ENCODE results near the gene NINJ2.
A peak's percentile ranks its signal among the peaks of the same experiment; 100 is the strongest.

NINJ2 gene

GRCh38 chr12:565589-566105 lies 97.6 kb downstream of the NINJ2 start:
- no peak for DNase-seq

- DNase-seq = no peak
Measured at GRCh38 chr12:565161-565560, 98.1 kb downstream of the NINJ2 start.

DNA sequence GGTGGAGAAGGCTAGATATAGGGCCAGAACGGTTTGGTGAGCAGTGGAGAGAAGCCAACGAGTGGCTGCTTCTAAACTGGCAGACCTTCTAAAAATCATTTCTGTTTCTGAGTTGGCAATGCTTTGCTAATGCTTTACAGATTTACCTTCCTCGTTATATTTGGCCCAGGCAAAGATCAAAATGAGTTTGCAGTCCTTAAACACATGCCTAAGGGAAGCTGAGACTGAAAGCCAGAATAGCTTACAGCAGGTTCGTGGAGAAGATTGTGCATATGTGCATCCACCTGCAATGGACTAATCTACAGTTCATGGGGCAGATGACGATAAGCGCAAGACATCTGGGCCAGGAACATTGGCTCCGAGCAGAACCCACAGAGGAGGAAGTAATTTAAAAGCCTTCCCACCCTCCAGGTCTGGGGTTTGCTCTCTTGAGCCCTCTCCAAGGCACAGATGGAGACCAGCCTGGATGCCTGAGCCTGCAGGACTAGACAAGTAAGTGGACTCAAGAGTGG lies 99.4 kb downstream of the NINJ2 start:
- no peak for DNase-seq

- DNase-seq = no peak
Measured at GRCh38 chr12:563250-563781, 99.9 kb downstream of the NINJ2 start.

GRCh38 chr12:562634-563033 lies 100.6 kb downstream of the NINJ2 start:
- DNase-seq = no peak

DNA sequence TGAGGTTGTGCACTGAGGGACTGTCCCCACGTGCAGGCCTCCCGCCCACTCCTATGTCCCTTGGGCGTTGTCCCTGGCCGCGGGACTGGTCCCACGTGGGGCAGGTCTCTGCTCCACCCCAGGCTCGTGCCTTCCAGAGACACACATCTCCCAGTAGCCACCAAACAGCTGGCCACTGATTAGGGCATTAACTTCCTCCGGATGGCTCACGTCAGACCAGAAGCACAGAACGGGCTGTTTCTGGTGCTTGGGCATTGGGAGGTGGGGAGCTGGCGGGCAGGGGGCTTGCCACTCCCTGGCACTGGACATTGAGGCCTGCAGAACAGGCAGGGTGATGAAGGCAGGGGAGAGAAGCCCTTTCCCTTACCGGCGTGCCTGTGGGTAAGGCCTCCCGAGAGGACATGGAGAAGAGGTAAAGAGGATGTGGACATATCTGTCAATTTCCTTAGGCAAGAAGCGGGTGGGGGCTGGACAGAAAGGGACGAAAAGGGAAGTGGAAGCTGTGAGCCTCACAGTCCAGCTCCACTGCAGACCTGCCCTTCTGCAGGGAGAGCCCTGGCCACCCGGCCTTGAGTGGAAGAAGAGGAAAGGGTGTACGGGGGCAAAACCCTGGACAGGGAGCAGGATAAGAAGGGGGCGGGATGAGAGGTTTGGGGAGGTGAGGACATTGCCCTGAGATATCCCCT lies 101.2 kb downstream of the NINJ2 start:
- DNase-seq = no peak

- DNase-seq = no peak
Measured at GRCh38 chr12:561391-561705, 101.9 kb downstream of the NINJ2 start.

GRCh38 chr12:560691-561390 lies 102.4 kb downstream of the NINJ2 start:
- DNase-seq = peak; percentile 19

DNA sequence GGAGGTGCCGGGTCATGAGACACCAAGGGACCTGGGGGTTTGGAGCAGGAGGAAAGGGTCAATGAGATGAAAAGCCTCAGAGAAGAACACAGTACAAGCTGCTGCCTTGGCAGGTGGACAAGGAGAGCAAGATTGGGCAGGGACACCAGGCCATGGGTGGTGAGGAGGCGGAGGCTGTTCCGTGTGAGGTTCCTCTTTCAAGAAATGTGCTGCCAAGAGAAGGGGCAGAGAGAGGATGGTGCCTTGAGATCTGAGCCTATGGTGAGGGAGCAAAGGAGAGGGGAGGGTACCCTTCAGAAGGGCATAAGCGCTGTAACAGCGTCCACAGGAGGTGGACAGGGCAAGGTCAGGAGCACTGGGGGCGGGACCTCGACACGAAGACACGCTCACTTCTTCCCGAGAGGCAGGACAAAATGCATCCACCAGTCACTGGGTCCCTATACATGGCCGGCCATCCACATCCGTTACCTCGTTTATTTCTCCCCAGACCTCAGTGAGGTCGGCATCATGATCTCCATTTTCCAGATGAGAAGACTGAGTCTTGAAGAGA lies 103.3 kb downstream of the NINJ2 start:
- no peak for DNase-seq

DNA sequence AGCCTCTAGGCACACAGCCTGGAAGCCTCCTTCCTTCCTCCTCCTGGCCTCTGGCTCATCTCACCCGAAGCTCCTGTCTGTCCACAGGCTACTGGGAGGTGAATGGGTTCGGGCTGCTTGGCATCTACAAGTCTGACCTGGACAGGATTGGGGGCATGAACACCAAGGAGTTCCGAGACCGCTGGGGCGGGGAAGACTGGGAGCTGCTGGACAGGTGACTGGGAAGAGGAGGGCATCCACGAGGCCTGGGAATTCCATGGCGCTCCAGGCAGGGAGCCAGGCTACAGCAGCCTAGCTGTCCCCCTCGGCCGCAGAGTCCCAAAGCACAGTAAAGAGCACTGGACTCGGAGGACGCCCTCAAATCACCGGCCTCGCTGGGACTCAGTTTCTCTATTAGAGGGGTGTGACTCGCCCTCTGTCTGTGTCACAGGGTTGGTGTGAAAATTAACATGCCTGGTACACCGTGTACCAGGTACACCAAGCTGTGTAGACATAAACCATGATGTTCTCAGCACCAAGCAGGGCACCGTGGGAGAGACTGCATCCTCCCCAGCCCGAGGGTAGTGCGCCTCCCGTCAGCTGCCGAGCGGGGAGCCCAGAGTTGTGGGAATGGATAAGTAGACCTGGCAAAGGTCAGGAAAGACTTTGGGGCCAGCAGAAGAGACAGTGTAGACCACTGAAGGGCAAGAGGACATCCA lies 103.9 kb downstream of the NINJ2 start:
- DNase-seq = no peak

DNA sequence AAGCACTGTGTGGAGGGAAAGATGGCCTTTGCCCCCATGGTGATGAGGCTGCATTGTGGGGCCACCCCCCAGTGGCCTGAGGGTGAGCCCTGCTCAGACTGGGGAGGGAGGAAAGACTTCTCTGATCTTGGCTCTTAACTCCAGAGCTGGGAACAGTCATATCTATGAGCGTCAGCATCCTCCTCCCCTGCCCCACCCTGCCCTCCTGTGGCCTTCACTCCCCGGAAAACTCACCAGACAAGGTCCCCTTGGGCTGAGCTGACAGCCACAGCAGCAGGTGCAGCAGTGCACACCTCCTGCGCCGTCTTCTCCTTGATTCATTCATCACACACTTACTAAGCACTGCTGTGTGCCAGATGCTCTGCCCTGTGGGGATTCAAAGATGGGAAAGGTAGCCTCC lies 104.7 kb downstream of the NINJ2 start:
- DNase-seq = no peak

- no peak for DNase-seq
Measured at GRCh38 chr12:556498-556897, 106.7 kb downstream of the NINJ2 start.

GRCh38 chr12:554001-554285 lies 109.3 kb downstream of the NINJ2 start:
- DNase-seq = no peak

DNA sequence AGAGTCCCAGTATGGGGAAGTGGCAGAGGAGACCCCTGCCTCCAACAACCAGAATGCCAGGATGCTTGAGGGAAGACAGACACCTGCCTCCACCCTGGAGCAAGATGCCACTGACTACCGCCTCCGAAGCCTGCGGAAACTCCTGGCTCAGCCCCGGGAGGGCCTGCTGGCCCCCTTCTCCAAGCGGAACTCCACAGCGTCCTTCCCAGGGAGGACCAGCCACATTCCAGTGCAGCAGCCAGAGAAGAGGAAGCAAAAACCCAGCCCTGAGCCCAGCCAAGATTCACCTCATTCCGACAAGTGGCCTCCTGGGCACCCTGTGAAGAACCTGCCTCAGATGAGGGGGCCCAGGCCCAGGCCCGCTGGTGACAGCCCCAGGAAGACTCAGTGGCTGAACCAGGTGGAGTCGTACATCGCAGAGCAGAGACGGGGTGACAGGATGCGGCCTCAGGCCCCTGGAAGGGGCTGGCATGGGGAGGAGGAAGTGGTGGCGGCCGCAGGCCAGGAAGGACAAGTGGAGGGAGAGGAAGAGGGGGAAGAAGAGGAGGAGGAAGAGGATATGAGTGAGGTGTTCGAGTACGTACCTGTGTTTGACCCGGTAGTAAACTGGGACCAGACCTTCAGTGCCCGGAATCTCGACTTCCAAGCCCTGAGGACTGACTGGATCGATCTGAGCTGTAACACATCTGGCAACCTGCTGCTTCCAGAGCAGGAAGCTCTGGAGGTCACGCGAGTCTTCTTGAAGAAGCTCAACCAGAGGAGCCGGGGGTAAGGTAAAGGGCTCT lies 109.8 kb downstream of the NINJ2 start:
- no peak for DNase-seq

DNA sequence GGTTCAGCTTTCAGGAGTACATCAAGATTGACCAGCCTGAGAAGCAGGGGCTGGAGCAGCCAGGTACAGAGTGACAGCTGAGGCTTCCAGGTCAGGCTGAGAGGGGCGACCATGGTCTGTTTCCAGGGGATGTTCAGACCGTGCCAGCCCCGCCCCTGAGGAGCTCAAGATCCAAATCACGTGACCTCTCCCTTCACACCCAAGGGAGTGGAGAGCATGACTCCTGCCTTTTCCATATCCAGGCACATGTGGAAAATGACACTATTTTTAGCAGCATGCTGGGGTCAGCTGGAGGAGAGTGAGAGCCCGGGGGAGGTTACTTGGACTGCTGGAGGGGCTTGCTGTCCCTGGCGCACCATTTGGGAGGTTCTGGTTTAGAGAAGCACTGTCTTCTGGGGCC lies 110.8 kb downstream of the NINJ2 start:
- no peak for DNase-seq

DNA sequence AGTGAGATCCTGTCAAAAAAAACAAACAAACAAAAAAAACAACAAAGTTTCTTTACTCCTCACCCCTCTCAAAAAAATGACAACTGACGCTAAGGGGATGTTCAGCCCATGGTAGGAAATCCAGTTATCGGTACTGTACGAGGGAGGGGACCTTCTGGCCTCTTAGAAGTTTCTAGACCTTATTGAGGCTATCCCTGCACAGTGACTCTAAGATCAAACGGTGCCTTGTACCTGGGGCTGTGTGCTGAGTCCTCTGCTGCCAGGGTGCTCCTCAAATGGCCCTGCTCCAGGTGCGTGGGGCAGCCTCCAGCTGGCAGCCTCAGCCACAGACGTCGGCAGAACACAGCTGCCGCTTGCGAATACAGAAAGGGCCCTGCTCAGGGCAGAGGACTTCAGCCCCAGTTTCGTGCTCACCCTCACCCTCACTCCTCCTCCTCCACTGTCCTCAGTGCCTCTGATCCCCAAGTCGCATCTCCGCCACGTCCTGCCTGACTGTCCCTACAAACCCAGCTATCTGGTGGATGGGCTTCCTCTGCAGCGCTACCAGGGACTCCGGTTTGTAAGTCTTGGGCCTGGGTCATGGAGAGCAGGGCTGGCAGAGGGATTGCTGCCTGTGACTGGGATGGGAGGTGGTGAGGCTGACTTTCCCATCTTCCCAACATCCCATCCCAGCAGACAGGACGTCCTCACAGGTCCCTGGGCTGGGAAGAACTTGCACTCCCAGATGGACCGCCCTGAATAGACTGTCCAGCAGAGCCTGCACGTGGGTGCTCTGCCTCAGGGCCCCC lies 112.6 kb downstream of the NINJ2 start:
- DNase-seq = no peak

GRCh38 chr12:549476-550082 lies 113.7 kb downstream of the NINJ2 start:
- no peak for DNase-seq

DNA sequence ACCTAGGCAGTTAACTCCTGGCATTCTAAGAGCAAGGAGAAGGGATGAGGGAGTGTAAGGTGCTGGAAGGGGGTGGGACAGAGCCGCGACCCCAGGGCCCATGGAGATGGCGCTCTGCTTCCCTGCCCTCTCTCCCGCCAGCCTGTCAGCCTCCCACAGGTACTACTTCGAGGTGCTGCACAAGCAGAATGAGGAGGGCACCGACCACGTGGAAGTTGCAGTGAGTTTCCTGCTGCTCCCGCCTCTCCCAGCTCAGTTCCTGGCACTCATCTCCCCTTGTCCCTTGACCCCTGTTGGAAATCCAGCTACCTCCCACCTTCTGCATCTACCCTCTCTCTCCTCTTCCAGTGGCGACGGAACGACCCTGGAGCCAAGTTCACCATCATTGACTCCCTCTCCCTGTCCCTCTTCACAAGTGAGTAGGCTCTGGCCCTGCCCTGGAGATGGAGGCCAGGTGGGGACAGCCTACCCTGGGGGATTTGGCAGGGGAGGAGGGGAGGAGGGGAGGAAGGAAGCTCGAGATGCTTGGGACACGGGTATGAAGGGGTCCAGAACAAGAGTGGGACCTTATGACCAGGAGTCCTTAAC lies 115.3 kb downstream of the NINJ2 start:
- DNase-seq = no peak

DNA sequence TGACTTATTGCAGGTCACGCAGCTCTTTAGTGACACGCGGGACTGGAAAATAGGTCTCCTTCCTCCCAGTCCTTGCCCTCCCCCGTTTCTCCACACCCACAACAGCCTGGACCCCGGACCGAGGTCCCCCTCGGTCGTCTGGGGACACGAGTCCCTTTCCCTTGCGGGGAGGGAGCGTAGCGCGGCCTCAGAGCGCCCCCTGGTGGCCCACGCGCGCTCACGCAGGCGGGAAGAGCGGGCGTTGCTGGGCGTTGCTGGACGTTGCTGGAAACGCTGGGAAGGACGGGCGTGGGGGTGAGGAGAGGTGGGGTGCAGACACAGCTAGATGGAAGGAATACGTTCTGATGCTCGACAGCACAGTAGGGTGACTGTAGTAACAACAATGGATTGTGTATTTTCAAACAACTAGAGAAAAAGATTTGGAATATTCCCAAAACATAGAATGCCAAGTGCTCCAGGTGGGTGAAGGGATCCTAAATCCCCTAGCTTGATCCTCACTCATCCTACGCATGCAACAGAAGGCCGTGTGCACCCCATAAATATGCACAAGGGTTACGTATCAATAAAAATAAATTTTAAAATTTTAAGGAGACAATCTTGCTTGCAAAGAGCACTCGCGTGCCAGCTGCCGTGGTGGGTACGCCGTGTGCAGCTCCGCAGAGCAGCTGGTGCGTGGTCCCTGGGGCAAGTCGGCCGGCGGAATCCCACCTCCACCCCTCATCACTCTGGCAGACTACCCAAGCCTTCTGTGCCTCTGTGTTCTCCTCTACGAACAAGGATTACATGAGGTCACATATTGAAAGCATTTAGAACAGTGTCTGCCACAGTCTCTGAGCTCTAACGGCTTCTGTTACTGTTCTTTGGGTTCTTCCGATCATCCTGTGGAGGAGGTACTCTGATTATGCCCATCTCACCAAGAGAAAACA lies 116.1 kb downstream of the NINJ2 start:
- peak; percentile 47 for DNase-seq

Data from NCI-H1092 (cell line).